HG03565 (cell line): Measurements from ENCODE around the gene TPRN.

Experiments used
- ATAC-seq: cut with Tn5 transposase; IDR thresholded peaks from one replicate; pipeline ENCODE4 v1.9.1; 2021; ENCODE audit warnings: mild to moderate bottlenecking, moderate library complexity; ENCODE audit not compliant: unreplicated experiment

Gene TPRN

DNA sequence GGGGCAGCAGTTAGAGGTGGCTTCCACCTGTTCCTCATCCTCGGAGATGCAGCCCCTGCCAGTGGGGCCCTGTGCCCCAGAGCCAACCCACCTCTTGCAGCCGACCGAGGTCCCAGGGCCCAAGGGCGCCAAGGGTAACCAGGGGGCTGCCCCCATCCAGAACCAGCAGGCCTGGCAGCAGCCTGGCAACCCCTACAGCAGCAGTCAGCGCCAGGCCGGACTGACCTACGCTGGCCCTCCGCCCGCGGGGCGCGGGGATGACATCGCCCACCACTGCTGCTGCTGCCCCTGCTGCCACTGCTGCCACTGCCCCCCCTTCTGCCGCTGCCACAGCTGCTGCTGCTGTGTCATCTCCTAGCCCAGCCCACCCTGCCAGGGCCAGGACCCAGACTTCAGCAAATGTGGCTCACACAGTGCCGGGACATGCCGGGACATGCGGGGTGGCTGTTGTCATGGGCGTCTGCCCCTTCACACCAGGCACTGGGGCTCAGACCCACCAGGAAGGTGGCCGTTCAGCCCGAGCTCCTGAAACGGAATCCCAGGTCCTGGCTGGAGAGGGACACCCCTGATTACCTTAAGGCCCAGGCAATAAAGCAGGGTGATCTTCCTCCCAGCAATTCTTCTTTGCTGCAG lies 25.3 kb upstream of the TPRN start:
- no peak for ATAC-seq

- ATAC-seq, result no peak
These were observed 24.5 kb upstream of the TPRN start, which contains the start of gene CYSRT1 for GRCh38 chr9:137224830-137225694. TSS of gene CYSRT1 (plus strand) at chr9:137225174. CDS start at chr9:137225622, 448 bp downstream.

- peak; percentile 68 for ATAC-seq
These were observed 22.8 kb upstream of the TPRN start for GRCh38 chr9:137223078-137223970.

DNA sequence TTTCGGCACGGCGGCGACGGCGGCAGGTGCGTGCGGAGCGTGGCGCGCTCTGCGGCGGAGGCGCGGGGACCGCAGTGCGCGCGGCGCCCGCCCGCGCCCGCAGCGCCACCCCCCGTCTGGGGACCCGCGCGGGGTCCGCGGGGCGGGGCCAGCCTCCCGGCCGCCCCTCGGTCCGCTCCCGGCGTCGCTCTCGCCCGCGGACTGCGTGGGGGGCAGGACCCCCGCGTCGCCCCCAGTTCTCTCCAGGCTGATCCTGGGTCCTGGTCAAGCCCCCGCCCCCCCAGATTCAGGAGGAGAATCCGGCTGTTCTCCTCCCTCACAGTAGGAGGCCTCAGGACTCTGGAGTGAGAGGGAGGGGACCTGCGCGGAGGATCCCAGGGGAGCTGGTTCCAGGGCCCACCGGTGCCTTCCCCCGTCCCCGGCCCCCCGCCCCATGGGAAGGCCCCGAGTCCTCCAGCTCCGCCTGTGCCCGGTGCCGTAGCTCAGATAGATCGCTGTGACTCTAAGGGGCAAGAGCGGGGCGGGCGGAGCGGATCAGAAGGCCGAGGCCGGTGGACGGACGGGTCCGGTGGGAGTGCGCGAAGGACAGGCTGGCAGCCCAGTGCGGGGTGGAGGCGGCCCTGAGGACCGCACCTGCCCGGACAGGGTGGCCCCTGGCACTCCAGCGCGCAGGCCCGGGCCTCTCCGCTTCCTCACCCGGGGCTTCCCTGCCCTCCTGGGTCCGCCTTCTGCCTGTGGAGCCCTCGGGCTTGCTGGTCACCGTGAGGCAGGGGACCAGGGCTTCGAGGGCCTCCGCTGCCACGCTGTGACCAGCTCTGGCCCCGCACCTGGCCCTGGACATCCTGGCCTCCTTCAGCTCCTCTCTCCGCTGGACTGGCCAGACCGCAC lies 21.9 kb upstream of the TPRN start, which contains the start of gene RNF208:
Gene RNF208, minus strand, starts transcription at position 51 of the 888 bp plus-strand sequence. CDS start 1,028 bp downstream, outside the sequence.
- ATAC-seq, result no peak

DNA sequence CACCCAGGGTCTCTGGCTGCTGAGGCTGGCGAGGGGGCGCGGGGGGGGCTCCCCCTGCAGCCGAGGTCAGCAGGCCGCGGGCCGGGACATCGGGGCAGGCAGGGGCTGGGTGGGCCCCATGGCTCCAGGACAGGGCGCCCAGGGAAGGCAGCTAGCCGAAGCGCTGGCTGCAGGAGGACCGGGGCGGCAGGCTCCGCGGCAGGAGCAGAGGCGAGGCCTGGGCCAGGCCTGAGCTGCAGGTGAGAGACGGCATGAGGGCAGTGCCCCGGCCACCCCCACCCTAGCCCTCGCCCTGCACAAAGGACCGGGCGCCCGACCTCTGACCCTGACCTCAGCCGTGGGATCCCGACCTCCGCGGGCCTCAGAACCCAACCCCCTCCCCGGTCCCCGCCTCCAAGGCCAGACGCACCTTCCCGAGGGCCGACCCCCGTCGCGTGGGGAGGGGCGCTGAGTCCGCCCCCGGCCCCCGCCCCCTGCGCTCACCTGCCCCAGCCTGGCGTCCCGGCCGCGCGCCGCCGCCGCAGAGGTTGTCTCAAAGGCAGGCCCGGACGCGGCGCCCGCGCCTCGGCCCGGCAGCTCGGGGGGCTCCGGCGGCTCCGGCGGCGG lies 21.1 kb upstream of the TPRN start:
- no peak for ATAC-seq

DNA sequence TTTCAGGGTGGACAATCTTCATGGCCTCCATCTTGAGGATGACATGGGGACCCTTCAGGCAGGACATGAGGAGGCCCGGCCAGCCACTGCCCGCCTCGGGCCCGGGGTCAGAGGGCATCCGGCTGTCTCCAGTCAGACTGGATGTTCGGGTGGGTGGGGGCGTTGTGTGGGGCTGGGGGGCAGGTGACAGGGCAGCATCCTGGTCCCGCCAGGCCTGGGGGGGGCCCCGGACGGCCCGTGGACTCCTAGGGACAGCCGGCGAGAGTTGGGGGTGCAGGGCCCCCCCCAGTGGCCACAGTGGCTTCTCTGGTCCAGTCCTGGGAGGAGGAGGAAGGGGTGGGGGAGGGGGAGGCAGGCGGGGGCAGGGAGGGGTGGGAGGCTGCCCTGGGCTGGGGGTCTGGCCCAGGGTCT lies 20.6 kb upstream of the TPRN start:
- no peak for ATAC-seq

- no peak for ATAC-seq
These were observed 20.0 kb upstream of the TPRN start for GRCh38 chr9:137220317-137221094.

- no peak for ATAC-seq
These were observed 19.3 kb upstream of the TPRN start for GRCh38 chr9:137219757-137220316.

GRCh38 chr9:137218754-137219271 lies 18.3 kb upstream of the TPRN start:
- no peak for ATAC-seq

DNA sequence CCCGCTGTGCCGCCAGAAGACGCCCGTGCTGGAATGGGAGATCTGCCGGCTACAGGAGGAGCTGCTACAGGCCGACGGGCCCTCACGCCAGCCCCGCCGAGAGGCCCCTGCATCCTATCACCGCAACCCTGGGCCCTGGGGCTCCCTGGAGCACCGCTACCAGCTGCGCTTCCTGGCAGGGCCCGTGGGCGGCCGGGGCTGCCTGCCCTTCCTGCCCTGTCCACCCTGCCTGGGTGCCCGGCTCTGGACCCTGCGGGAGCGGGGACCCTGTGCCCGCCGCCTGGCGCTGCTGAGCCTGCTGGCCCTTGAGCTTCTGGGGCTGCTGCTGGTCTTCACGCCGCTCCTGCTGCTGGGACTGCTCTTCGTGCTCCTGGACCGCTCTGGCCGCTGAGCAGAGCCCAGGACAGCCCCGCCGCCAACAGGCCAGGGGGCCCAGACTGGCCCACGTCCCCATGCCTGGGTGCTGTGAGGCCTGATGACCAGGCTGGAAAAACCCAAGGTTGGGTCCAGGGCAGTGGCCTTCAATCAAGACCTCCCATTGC lies 17.7 kb upstream of the TPRN start:
- ATAC-seq, result no peak

DNA sequence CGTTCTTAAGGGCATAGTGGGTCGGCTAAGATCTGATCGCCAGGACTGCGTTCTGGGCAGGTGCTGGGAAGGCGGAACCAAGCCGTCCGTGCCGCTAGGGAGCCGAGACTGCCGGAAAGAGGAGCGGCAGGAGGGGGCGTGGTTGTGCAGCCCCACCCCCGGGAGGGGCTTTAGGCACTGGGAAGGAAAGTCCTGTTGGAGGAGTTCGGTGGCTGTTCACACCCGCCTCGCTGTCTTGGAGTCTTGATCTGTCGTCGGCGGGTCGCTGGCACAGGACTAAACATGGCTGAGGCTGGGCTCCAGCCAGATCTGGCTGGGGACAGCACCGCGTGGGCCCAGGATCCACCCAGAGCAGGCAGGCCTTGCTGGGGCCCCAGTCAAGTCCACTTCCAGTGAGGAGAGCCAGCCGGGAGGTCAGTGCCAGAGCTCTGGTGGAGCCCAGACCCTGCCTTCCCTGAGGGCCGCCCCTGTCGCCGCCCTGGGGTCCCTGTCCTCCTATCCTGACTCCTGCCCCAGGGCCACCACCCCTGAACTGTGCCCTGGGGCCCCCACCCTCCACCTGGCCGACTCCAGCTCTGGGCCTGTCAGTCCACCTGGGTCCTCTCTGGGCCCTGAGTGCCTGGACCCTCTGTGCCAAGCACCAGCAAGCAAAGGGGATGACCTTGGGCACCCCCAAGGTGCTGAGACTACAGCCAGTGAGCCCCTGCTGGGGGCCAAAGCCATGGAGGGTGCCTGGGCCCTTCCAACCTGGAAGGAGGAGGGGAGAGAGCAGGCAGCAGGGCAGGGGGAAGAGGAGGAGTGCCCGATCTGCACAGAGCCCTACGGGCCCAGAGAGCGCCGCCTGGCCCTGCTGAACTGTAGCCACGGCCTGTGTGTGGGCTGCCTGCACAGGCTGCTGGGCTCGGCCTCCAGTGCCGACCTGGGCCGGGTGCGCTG lies 17.0 kb upstream of the TPRN start:
- no peak for ATAC-seq

DNA sequence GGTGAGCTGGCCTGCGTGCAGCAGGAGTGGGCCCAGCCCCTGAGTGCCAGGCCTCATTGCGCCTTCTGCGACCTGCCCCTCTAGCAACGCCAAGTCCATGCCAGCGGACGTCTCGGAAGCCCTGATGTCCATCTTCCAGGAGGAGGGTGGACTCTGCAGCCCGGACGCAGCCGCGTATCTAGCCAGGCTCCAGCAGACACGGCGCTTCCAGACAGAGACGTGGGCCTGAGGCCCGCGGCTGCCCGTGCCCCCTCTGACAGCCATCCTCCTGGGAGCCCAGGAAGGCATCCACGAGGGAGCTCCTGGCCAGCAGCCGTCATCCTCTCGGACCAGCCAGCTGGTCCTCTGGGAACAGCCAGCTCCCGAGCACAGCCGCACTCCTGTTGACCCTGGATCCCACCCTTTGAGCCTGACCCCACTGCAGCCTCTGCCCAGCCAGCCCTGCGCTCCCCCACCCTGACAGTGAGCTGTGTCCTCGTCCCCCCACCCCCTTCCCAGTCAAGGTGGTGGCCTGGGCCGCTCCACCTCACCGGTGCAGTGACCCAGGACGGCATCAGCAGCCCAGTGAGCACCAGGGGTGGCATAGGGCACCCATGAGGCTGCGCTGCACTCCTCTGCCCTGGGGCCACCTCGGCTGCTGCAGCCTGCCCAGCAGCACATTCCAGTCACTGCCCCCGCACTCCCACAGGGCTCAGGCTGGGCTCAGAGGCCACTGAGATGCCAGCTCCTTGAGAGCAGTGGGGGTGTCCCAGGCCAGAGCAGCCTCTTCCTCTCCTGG lies 15.8 kb upstream of the TPRN start:
- no peak for ATAC-seq

DNA sequence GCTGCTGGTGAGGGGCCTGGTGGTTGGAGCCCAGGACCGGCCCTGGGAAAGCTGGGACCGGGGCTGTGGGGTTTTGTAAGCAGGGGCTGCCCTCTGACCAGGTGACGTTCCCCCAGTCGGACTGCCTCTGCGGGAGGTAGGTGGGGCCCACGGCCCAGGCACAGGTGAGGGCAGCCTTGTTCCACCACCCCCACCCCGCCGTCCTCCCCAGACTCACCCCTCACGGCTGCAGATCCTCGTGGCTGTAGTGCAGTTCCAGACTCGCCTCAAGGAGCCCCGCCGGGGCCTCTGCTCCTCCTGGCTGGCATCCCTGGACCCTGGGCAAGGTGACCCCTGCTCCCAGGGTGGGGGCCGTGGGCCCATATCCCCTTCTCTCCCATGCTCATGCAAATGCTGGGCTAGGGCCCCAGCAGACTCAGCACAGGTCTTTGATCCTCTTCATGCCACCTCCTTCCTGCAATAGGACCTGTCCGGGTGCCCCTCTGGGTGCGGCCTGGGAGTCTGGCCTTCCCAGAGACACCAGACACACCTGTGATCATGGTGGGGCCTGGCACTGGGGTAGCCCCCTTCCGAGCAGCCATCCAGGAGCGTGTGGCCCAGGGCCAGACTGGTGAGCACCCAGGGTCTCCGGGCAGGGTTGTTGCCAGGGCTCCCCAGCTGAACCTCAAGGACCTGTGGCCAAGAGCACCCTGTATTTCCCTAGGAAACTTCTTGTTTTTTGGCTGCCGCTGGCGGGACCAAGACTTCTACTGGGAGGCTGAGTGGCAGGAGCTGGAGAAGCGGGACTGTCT lies 14.8 kb upstream of the TPRN start:
- ATAC-seq, result no peak

DNA sequence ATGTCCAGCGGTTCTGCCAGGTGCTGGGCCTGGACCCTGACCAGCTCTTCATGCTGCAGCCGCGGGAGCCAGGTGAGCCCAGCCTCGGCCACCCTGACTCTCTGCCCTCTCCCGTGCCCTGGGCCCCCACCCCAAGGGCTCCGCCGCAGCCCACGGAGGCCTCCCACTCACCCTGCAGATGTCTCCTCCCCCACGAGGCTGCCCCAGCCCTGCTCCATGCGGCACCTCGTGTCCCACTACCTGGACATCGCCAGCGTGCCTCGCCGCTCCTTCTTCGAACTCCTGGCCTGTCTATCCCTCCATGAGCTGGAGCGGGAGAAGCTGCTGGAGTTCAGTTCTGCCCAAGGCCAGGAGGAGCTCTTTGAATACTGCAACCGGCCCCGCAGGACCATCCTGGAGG lies 14.1 kb upstream of the TPRN start:
- no peak for ATAC-seq
